GM12874 (cell line): ENCODE data around the gene ATP1A4.

Source experiments
- CTCF ChIP-seq: IDR thresholded peaks from 2 replicates; pipeline ENCODE4 v1.5.1; 2011; ENCODE audit warnings: low read depth, mild to moderate bottlenecking, control low read depth, low read length, moderate library complexity; ENCODE audit not compliant: insufficient read depth

ATP1A4 gene

GRCh38 chr1:160136926-160137200 lies 14.5 kb upstream of the ATP1A4 start:
- TF ChIP-seq CTCF, result no peak

- TF ChIP-seq CTCF, result no peak
These were observed 14.1 kb upstream of the ATP1A4 start for GRCh38 chr1:160137216-160137862.

- no peak for TF ChIP-seq CTCF
These were observed 11.6 kb upstream of the ATP1A4 start for GRCh38 chr1:160139840-160140239.

GRCh38 chr1:160143695-160144094 lies 7.7 kb upstream of the ATP1A4 start:
- TF ChIP-seq CTCF, result no peak

GRCh38 chr1:160144921-160145320 lies 6.5 kb upstream of the ATP1A4 start:
- TF ChIP-seq CTCF, result no peak

GRCh38 chr1:160146107-160146506 lies 5.3 kb upstream of the ATP1A4 start:
- no peak for TF ChIP-seq CTCF

- no peak for TF ChIP-seq CTCF
These were observed 3.3 kb upstream of the ATP1A4 start for GRCh38 chr1:160148121-160148520.
